Left kidney (tissue), 2 donors: ENCODE measurements around the gene RBM4. TPM values are rescaled to one million over a fixed set of nuclear protein-coding genes. Genes with fewer than 3 reads are reported as not detected.
A peak's percentile ranks its signal among the peaks of the same experiment; 100 is the strongest.
"Not testable (repeated sequence)": the region's sequence is repeated elsewhere in the genome, so short reads cannot be mapped to it uniquely, and the experiment has no call there.

Source experiments
- DNase-seq: peaks from one replicate; pipeline ENCODE4 v3.0.0-alpha.2; 2013
- polyA plus RNA-seq: library from polyadenylated mRNA; unstranded; fragments of 120-200 nt; gene quantifications from one replicate; pipeline ENCODE4 v1.2.1, GENCODE V29; 2013; ENCODE audit not compliant: insufficient read length

The RBM4 gene
- polyA plus RNA-seq, 1 donor, result 258 TPM

GRCh38 chr11:66609721-66610617 lies 28.5 kb upstream of the RBM4 start:
- DNase-seq, result no peak

- DNase-seq, result no peak
Measured at GRCh38 chr11:66612458-66612857, 26.0 kb upstream of the RBM4 start.

GRCh38 chr11:66614073-66614472 lies 24.4 kb upstream of the RBM4 start:
- DNase-seq, result no peak

GRCh38 chr11:66616379-66617154 lies 21.9 kb upstream of the RBM4 start, which contains the start of gene RBM14:
Gene RBM14, plus strand, starts transcription at chr11:66616630. Its CDS starts 91 bp downstream, at chr11:66616721.
- peak; percentile 99 for DNase-seq

GRCh38 chr11:66617155-66617834 lies 21.2 kb upstream of the RBM4 start:
- peak; percentile 41 for DNase-seq

GRCh38 chr11:66619080-66619554 lies 19.4 kb upstream of the RBM4 start:
- no peak for DNase-seq

- DNase-seq, result no peak
Measured at GRCh38 chr11:66624450-66624849, 14.1 kb upstream of the RBM4 start.

- DNase-seq, result no peak
Measured at GRCh38 chr11:66625041-66625751, 13.3 kb upstream of the RBM4 start.

- no peak for DNase-seq
Measured at GRCh38 chr11:66625752-66626149, 12.8 kb upstream of the RBM4 start.

GRCh38 chr11:66626382-66626781 lies 12.1 kb upstream of the RBM4 start:
- no peak for DNase-seq

GRCh38 chr11:66626926-66627325 lies 11.6 kb upstream of the RBM4 start:
- DNase-seq, result no peak

- no peak for DNase-seq
Measured at GRCh38 chr11:66628061-66628603, 10.4 kb upstream of the RBM4 start.

- DNase-seq, result no peak
Measured at GRCh38 chr11:66629356-66629755, 9.1 kb upstream of the RBM4 start.

- no peak for DNase-seq
Measured at GRCh38 chr11:66631883-66632282, 6.6 kb upstream of the RBM4 start.

- DNase-seq, result no peak
Measured at GRCh38 chr11:66632952-66633351, 5.6 kb upstream of the RBM4 start.

- no peak for DNase-seq
Measured at GRCh38 chr11:66636411-66636810, 2.1 kb upstream of the RBM4 start.

- DNase-seq, result no peak
Measured at GRCh38 chr11:66637557-66638176, 836 bp upstream of the RBM4 start.

- DNase-seq, result peak; percentile 36
Measured at GRCh38 chr11:66639066-66639813, 737 bp downstream of the RBM4 start.

GRCh38 chr11:66639814-66640340 lies 1.4 kb downstream of the RBM4 start:
- DNase-seq, result not testable (repeated sequence)

- DNase-seq, result no peak
Measured at GRCh38 chr11:66641834-66642233, 3.3 kb downstream of the RBM4 start.
